ENCODE results near the gene FBH1. TPM values are rescaled to one million over a fixed set of nuclear protein-coding genes. Genes with fewer than 3 reads are reported as not detected.

Gene FBH1
- total RNA-seq, 1 experiment from 2014 or later: 50.5 TPM

DNA sequence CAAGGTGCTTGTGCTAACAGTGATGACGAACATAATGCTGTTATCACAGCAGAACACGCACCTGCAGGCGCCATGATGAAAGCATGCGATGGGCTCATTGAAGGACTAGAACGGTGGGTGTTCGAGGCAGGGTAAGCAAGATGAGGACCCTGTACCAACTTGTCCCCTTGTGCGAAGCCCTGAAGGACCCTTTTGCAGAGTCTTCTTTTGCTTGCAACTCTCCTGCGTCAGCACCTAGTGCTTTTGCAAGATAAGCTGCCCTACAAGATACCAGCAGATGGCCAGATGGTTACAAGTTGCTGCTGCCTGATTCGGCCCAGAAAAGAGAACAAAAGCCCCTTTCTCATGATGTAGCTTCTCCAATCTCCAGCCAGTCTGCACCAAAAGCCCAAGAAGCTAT, 91.5 kb downstream of the FBH1 start:
- no TSS peak for BruUV-seq (replicated peaks)
- H3K27ac ChIP-seq (ENCODE audit: low read length): no peak overlapping the region
- intact Hi-C loops (cut with micrococcal nuclease; ENCODE audit: unreplicated experiment) (no loop called here), in situ Hi-C loops (cut with HindIII; ENCODE audit: low pct_unique_long_range_greater_than_20kb, low sequenced_read_pairs) (no loop called here)
- ChIA-PET CTCF (interaction anchor here (0.6 kb wide), 1 partner anchor 12 kb away, joined by 5 read pairs; no protein-coding TSS in a partner anchor), POLR2A (no interaction called here)
- TF ChIP-seq TCF7L2 (IDR thresholded peaks at IDR 0.05; ENCODE audit: low read depth, low read length): no peak
- no peak for TF ChIP-seq CTCF (IDR thresholded peaks at IDR 0.05)
- TF ChIP-seq, protein P1, sequence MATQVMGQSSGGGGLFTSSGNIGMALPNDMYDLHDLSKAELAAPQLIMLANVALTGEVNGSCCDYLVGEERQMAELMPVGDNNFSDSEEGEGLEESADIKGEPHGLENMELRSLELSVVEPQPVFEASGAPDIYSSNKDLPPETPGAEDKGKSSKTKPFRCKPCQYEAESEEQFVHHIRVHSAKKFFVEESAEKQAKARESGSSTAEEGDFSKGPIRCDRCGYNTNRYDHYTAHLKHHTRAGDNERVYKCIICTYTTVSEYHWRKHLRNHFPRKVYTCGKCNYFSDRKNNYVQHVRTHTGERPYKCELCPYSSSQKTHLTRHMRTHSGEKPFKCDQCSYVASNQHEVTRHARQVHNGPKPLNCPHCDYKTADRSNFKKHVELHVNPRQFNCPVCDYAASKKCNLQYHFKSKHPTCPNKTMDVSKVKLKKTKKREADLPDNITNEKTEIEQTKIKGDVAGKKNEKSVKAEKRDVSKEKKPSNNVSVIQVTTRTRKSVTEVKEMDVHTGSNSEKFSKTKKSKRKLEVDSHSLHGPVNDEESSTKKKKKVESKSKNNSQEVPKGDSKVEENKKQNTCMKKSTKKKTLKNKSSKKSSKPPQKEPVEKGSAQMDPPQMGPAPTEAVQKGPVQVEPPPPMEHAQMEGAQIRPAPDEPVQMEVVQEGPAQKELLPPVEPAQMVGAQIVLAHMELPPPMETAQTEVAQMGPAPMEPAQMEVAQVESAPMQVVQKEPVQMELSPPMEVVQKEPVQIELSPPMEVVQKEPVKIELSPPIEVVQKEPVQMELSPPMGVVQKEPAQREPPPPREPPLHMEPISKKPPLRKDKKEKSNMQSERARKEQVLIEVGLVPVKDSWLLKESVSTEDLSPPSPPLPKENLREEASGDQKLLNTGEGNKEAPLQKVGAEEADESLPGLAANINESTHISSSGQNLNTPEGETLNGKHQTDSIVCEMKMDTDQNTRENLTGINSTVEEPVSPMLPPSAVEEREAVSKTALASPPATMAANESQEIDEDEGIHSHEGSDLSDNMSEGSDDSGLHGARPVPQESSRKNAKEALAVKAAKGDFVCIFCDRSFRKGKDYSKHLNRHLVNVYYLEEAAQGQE (IDR thresholded peaks at IDR 0.05; ENCODE audit: insufficient read depth in 1 of 2, low read depth in 2 of 2, low read length in 1 of 2): no peak
- TF ChIP-seq SIN3A (IDR thresholded peaks at IDR 0.05; ENCODE audit: borderline replicate concordance, insufficient read depth, low read depth, low read length): no peak
- no peak for TF ChIP-seq POLR2AphosphoS5 (IDR thresholded peaks at IDR 0.05; ENCODE audit: low read depth, low read length)
- DNase-seq (ENCODE audit: low read depth, low spot score) (no peak), ATAC-seq (no peak)
- no peak overlapping the region for H3K4me3 ChIP-seq (ENCODE audit: low read depth in 2 of 2, low read length in 2 of 2)
- peaks cover 3% of the 10 kb centered on the region; the same call in 1 of the 2 replicates for H3K4me1 ChIP-seq (ENCODE audit: control insufficient read depth, insufficient read depth, low read length)
- no peaks in the 10 kb centered on the region for H3K9me3 ChIP-seq (ENCODE audit: control insufficient read depth, insufficient read depth, low read depth, low read length)
- H3K27me3 ChIP-seq (ENCODE audit: control insufficient read depth, insufficient read depth, low read length): no peaks in the 10 kb centered on the region
- H3K36me3 ChIP-seq (ENCODE audit: control insufficient read depth, insufficient read depth, low read length): no peaks in the 10 kb centered on the region

- H3K27ac ChIP-seq (ENCODE audit: low read length): no peak overlapping the region
- H3K4me3 ChIP-seq (ENCODE audit: low read depth in 2 of 2, low read length in 2 of 2): no peak overlapping the region
- H3K9me3 ChIP-seq (ENCODE audit: control insufficient read depth, insufficient read depth, low read depth, low read length): no peaks in the 10 kb centered on the region
- CTCF ChIA-PET: no interaction called here
- H3K27me3 ChIP-seq (ENCODE audit: control insufficient read depth, insufficient read depth, low read length): no peaks in the 10 kb centered on the region
- intact Hi-C loops (cut with micrococcal nuclease; ENCODE audit: unreplicated experiment): no loop called here
- no peaks in the 10 kb centered on the region for H3K4me1 ChIP-seq (ENCODE audit: control insufficient read depth, insufficient read depth, low read length)
- no peaks in the 10 kb centered on the region; the same call in 1 of the 2 replicates for H3K36me3 ChIP-seq (ENCODE audit: control insufficient read depth, insufficient read depth, low read length)
- DNase-seq (ENCODE audit: low read depth, low spot score) (no peak), ATAC-seq (no peak)
- TF ChIP-seq POLR2AphosphoS5 (IDR thresholded peaks at IDR 0.05; ENCODE audit: low read depth, low read length) (no peak), TCF7L2 (IDR thresholded peaks at IDR 0.05; ENCODE audit: low read depth, low read length) (no peak), SIN3A (IDR thresholded peaks at IDR 0.05; ENCODE audit: borderline replicate concordance, insufficient read depth, low read depth, low read length) (no peak), CTCF (IDR thresholded peaks at IDR 0.05) (no peak)
- TF ChIP-seq, protein P1 (IDR thresholded peaks at IDR 0.05; ENCODE audit: insufficient read depth in 1 of 2, low read depth in 2 of 2, low read length in 1 of 2): no peak
- in situ Hi-C loops (cut with HindIII; ENCODE audit: low pct_unique_long_range_greater_than_20kb, low sequenced_read_pairs): no loop called here
- POLR2A ChIA-PET: no interaction called here
- BruUV-seq (replicated peaks): no TSS peak
Measured at GRCh38 chr10:5983774-5984173, 93.7 kb downstream of the FBH1 start.
